Measurements from ENCODE around the gene MVD.

The MVD gene

DNA sequence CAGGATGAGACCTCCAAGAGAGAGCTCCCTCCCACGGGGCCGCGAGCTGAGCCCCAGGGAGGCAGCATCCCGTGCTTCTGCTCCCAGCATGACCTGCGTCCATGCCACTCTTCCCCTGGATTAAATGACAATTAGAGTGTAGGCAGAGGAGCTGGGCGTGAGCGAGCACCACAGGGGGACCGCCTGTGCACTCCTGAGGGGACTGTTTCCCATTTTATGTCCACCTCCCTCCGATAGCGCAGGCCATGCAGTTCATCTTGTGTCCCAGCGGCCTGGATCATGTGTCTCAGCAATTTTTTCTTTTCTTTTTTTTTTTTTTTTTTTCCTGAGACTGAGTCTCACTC lies 30.3 kb downstream of the MVD start:
- H3K4me3 ChIP-seq (ENCODE audit: low read depth, low read length), result no peak overlapping the region
- TF ChIP-seq, protein P1, sequence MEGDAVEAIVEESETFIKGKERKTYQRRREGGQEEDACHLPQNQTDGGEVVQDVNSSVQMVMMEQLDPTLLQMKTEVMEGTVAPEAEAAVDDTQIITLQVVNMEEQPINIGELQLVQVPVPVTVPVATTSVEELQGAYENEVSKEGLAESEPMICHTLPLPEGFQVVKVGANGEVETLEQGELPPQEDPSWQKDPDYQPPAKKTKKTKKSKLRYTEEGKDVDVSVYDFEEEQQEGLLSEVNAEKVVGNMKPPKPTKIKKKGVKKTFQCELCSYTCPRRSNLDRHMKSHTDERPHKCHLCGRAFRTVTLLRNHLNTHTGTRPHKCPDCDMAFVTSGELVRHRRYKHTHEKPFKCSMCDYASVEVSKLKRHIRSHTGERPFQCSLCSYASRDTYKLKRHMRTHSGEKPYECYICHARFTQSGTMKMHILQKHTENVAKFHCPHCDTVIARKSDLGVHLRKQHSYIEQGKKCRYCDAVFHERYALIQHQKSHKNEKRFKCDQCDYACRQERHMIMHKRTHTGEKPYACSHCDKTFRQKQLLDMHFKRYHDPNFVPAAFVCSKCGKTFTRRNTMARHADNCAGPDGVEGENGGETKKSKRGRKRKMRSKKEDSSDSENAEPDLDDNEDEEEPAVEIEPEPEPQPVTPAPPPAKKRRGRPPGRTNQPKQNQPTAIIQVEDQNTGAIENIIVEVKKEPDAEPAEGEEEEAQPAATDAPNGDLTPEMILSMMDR (IDR thresholded peaks at IDR 0.05; ENCODE audit: insufficient read depth, low read length, missing control alignments), result no peak
- DNase-seq (ENCODE audit: low read depth, low spot score), result no peak
- CTCF ChIA-PET, result interaction anchor here (1.2 kb wide), 1 partner anchor 20 kb away, joined by 3 read pairs; no protein-coding TSS in a partner anchor
- POLR2A ChIA-PET, result interaction anchor here (0.6 kb wide), 1 partner anchor 23 kb away, joined by 3 read pairs; no protein-coding TSS in a partner anchor

DNA sequence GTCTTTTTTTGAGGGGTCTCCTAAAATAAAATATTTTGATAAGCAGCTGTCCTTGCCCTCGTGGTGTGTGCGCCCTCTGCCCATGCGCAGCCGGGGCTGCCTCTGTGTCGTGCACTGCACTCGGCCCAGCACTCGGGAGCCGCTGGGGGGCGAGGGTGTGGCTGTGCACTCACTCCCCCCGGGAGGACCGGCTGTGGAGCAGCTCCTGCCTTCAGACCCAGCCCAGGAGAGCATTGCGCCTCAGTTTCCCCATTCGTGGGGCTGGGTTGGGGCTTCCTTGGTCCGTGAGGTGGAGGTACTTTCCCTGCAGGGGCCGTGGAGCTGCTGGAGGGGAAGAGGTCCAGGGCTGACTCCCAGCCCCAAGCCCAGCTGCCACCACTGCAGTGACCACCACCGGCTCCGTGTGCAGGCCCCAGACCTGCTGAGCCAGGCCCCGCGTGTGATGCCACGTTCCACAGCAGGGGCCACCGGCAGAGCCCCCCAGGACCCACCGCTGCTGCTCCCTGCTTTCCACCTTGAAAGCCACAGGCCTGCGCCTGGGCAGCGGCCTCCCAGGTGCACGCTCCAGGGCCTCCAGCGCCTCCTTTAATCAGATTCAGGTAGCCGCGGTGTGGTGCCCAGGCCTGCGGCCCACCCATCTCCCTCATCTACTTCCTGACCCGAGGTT lies 30.8 kb downstream of the MVD start:
- ChIA-PET CTCF (no interaction called here), POLR2A (no interaction called here)
- DNase-seq (ENCODE audit: low read depth, low spot score), result no peak
- no peak overlapping the region for H3K4me3 ChIP-seq (ENCODE audit: low read depth, low read length)
- TF ChIP-seq, protein P1 (IDR thresholded peaks at IDR 0.05; ENCODE audit: insufficient read depth, low read length, missing control alignments), result no peak

DNA sequence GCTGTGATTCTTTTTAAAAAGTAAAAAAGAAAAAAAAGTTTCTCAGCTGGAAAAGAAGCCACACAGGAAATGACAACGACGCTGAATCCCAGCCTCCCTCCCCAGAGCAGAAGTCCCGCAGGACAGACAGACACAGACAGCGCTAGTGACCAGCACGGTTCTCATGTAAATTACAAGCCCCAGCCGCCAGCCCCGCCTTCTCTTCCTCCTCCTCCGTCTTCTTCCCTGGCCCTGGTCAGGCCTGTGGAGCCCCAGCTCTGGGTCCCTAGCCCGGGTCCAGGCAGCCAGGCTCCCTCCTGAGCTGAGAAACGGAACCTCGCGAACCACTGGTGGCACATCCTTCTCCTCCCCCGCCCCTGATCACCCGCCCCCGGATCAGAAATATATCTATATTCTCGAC lies 31.5 kb downstream of the MVD start:
- DNase-seq (ENCODE audit: low read depth, low spot score), result no peak
- TF ChIP-seq, protein P1 (IDR thresholded peaks at IDR 0.05; ENCODE audit: insufficient read depth, low read length, missing control alignments), result no peak
- ChIA-PET POLR2A (no interaction called here), CTCF (no interaction called here)
- no peak overlapping the region for H3K4me3 ChIP-seq (ENCODE audit: low read depth, low read length)

DNA sequence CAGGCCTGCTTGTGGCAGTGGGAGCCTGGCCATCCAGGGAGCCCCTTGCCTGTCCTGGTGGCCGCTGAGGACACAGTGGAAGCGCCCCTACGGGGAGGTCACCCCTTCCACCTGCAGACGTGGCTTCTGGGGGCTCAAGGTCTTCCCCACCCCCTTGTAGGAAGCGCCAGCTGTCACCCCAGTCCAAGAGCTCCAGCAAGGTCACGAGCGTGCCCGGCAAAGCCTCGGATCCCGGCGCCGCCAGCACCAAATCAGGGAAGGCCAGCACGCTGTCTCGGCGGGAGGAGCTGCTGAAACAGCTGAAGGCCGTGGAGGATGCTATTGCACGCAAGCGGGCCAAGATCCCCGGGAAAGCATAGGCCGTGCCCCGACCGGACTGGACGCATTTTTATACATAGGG lies 31.9 kb downstream of the MVD start:
- DNase-seq (ENCODE audit: low read depth, low spot score), result no peak
- TF ChIP-seq, protein P1 (IDR thresholded peaks at IDR 0.05; ENCODE audit: insufficient read depth, low read length, missing control alignments), result no peak
- no peak overlapping the region for H3K4me3 ChIP-seq (ENCODE audit: low read depth, low read length)
- ChIA-PET CTCF (no interaction called here), POLR2A (no interaction called here)

DNA sequence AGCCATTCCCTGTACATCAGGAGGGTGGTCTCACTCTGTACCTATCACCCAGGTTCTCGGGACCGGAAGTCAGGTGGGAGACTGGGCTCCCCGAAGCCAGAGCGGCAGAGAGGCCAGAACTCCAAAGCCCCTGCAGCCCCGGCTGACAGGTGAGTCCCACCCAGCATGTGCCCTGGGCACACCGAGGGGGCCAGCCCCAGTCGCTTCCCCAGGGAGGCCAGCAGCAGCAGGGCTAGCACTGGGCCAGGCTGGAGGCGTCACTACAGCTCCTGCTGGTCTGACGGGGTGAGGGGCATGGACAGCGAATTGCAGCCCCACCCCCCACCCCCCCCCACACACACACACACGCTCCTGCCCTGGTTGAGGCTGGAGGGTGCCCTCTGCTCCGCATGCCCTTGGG lies 32.5 kb downstream of the MVD start:
- TF ChIP-seq, protein P1 (IDR thresholded peaks at IDR 0.05; ENCODE audit: insufficient read depth, low read length, missing control alignments), result no peak
- ChIA-PET POLR2A (no interaction called here), CTCF (interaction anchor here (0.8 kb wide), 1 partner anchor 8 kb away, joined by 3 read pairs; no protein-coding TSS in a partner anchor)
- no peak for DNase-seq (ENCODE audit: low read depth, low spot score)
- no peak overlapping the region for H3K4me3 ChIP-seq (ENCODE audit: low read depth, low read length)

DNA sequence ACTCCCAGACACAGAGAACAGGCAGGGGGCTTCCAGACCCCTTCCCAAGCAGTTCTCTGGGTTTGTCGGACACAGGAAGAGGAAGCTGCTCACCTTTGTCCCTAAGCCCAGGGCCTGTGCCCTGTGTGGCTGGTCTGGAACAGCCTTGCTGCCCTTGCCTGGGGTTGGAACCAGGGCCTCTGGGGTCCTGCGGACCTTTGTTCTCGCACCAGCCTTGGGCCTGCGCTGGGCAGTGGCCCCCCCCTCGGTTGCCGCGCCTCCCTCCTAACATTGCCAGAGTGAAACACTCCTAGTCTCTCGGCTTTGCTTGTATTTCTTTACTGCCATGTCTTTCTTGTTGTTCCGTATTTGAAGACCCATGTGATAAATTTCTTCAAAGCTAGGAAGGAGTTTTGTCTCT lies 33.1 kb downstream of the MVD start:
- TF ChIP-seq, protein P1 (IDR thresholded peaks at IDR 0.05; ENCODE audit: insufficient read depth, low read length, missing control alignments), result no peak
- H3K4me3 ChIP-seq (ENCODE audit: low read depth, low read length), result no peak overlapping the region
- ChIA-PET CTCF (interaction anchor here (0.8 kb wide), 1 partner anchor 9 kb away, joined by 3 read pairs; no protein-coding TSS in a partner anchor), POLR2A (no interaction called here)
- no peak for DNase-seq (ENCODE audit: low read depth, low spot score)
